OCI-LY1 (cell line): ENCODE measurements around the gene KCNK16.

Experiments used
- CTCF ChIP-seq: fragments of 200-600 bp; sonication (generic), shearing (Covaris generic); IDR thresholded peaks from 2 replicates; pipeline ENCODE4 v1.5.1; 2017; ENCODE audit warnings: mild to moderate bottlenecking, antibody characterized with exemption, low read length, moderate library complexity, mixed read lengths
- EZH2 ChIP-seq: fragments of 200-600 bp; sonication (generic), shearing (Covaris generic); IDR thresholded peaks from 2 replicates; pipeline ENCODE4 v1.8.0; 2017; ENCODE audit warnings: borderline replicate concordance, mixed run types, mild to moderate bottlenecking, antibody characterized with exemption, low read length, moderate library complexity, mixed read lengths

GRCh38 chr6:39339868-39340550, 17.5 kb upstream of the KCNK16 start:
- TF ChIP-seq CTCF (no peak), EZH2 (no peak)
